CD14-positive monocyte (primary cell): Measurements from ENCODE around the gene RCC1. TPM values are rescaled to one million over a fixed set of nuclear protein-coding genes. Genes with fewer than 3 reads are reported as not detected.
"Not testable (repeated sequence)": the region's sequence is repeated elsewhere in the genome, so short reads cannot be mapped to it uniquely, and the experiment has no call there.

ENCODE experiments used
- DNase-seq, 3 donors: peaks; one replicate each; pipeline ENCODE4 v3.0.0-alpha.2; 2011 to 2022
- H2AFZ ChIP-seq: 2 replicates; pipeline ENCODE4 v1.6.0; 2012; ENCODE audit warnings: mild to moderate bottlenecking, low read depth, low read length, inconsistent platforms; ENCODE audit not compliant: insufficient read depth, poor library complexity, severe bottlenecking
- H3K27ac ChIP-seq, 2 donors: 1 replicate in 1 of 2; 2 replicates in 1 of 2; pipeline ENCODE4 v1.5.1; 2012 to 2013; ENCODE audit warnings: low read length in 2 of 2, control low read depth in 1 of 2, inconsistent platforms in 1 of 2, low read depth in 1 of 2, mild to moderate bottlenecking in 1 of 2
- H3K27me3 ChIP-seq, 2 donors: one replicate each; pipeline versions ENCODE4 v1.6.0 to v1.6.1; 2011 to 2013; ENCODE audit warnings: low read length in 2 of 2; ENCODE audit not compliant: control insufficient read depth in 2 of 2, insufficient read depth in 2 of 2
- H3K36me3 ChIP-seq, 2 donors: replicated peaks in 1 of 2; 1 replicate in 1 of 2; 2 replicates in 1 of 2; pipeline versions ENCODE4 v1.5.1 to v1.6.1; 2012 to 2013; ENCODE audit warnings: low read length in 2 of 2, control low read depth in 1 of 2, inconsistent platforms in 1 of 2, mild to moderate bottlenecking in 1 of 2; ENCODE audit not compliant: insufficient read depth in 2 of 2, control insufficient read depth in 1 of 2
- H3K4me1 ChIP-seq, 2 donors: 1 replicate in 1 of 2; 2 replicates in 1 of 2; pipeline versions ENCODE4 v1.5.1 to v1.6.1; 2012 to 2013; ENCODE audit warnings: low read length in 2 of 2, control low read depth in 1 of 2, inconsistent platforms in 1 of 2, mild to moderate bottlenecking in 1 of 2, moderate library complexity in 1 of 2; ENCODE audit not compliant: insufficient read depth in 2 of 2, control insufficient read depth in 1 of 2
- H3K4me2 ChIP-seq: replicated peaks from 2 replicates; pipeline ENCODE3; 2012; ENCODE audit warnings: low read length, moderate library complexity, mild to moderate bottlenecking; ENCODE audit not compliant: poor library complexity, severe bottlenecking; ENCODE audit errors: extremely low read depth
- H3K4me3 ChIP-seq, 3 experiments: fragments of 200-600 bp in 1 of 3; sonication (generic) in 1 of 3; replicated peaks in 1 of 3; 1 replicate in 2 of 3; 2 replicates in 1 of 3; pipeline ENCODE4 v1.5.1; 2011 to 2013; ENCODE audit warnings: low read length in 3 of 3, mild to moderate bottlenecking in 3 of 3, control low read depth in 2 of 3, low read depth in 2 of 3, inconsistent platforms in 1 of 3, moderate library complexity in 1 of 3
- H3K79me2 ChIP-seq: 2 replicates; pipeline ENCODE4 v1.6.0; 2012; ENCODE audit warnings: mild to moderate bottlenecking, control low read depth, inconsistent platforms, low read length, moderate library complexity; ENCODE audit not compliant: insufficient read depth
- H3K9ac ChIP-seq: 2 replicates; pipeline ENCODE4 v1.6.0; 2017; ENCODE audit warnings: low read length, mild to moderate bottlenecking; ENCODE audit not compliant: insufficient read depth, poor library complexity, severe bottlenecking
- H3K9me3 ChIP-seq, 2 donors: replicated peaks in 1 of 2; 1 replicate in 1 of 2; 2 replicates in 1 of 2; pipeline versions ENCODE4 v1.5.1 to v1.6.1; 2012 to 2013; ENCODE audit warnings: low read length in 2 of 2, control low read depth in 1 of 2; ENCODE audit not compliant: control insufficient read depth in 1 of 2, insufficient read depth in 1 of 2
- H4K20me1 ChIP-seq: 2 replicates; pipeline ENCODE4 v1.6.0; 2012; ENCODE audit warnings: mild to moderate bottlenecking, low read length, control low read depth, moderate library complexity; ENCODE audit not compliant: insufficient read depth
- H3K27ac Mint-ChIP-seq, 7 donors: one replicate each; pipeline ENCODE4 v1.8.0; 2020; ENCODE audit warnings: mild to moderate bottlenecking in 7 of 7, mixed read lengths in 7 of 7, moderate library complexity in 6 of 7, inconsistent platforms in 2 of 7
- H3K27me3 Mint-ChIP-seq, 3 donors: one replicate each; pipeline ENCODE4 v1.8.0; 2021 to 2022; ENCODE audit warnings: low read depth in 3 of 3, mild to moderate bottlenecking in 3 of 3, mixed read lengths in 3 of 3, moderate library complexity in 3 of 3, inconsistent platforms in 1 of 3
- H3K36me3 Mint-ChIP-seq, 2 donors: one replicate each; pipeline ENCODE4 v1.8.0; 2020; ENCODE audit warnings: mixed read lengths in 2 of 2, inconsistent platforms in 1 of 2, mild to moderate bottlenecking in 1 of 2
- H3K4me1 Mint-ChIP-seq: one replicate; pipeline ENCODE4 v1.8.0; 2020; ENCODE audit warnings: mild to moderate bottlenecking, mixed read lengths
- H3K4me3 Mint-ChIP-seq, 2 donors: one replicate each; pipeline ENCODE4 v1.8.0; 2020; ENCODE audit warnings: mild to moderate bottlenecking in 2 of 2, mixed read lengths in 2 of 2, moderate library complexity in 1 of 2
- H3K9me3 Mint-ChIP-seq, 7 donors: one replicate each; pipeline ENCODE4 v1.8.0; 2020 to 2022; ENCODE audit warnings: mixed read lengths in 7 of 7, mild to moderate bottlenecking in 6 of 7, moderate library complexity in 6 of 7, inconsistent platforms in 2 of 7
- CTCF ChIP-seq: fragments of 200-600 bp; IDR thresholded peaks from one replicate; pipeline ENCODE4 v1.8.0; 2022; ENCODE audit warnings: antibody characterized with exemption, mild to moderate bottlenecking
- whole genome bisulfite sequencing: methylation state at CpG from one replicate; pipeline ENCODE4 v1.1.5; 2013; ENCODE audit warnings: missing lambda C conversion rate; ENCODE audit not compliant: insufficient coverage; 5-methylcytosine and 5-hydroxymethylcytosine counted together
- intact Hi-C, 2 donors: fragments of 100-400 bp; cut with micrococcal nuclease; formaldehyde crosslinking; loops; one replicate each; pipeline versions ENCODE4 v1.15.0 to v1.15.1; 2023
- polyA plus RNA-seq, 3 donors: library from polyadenylated mRNA; depleted of rRNA in 1 of 3; unstranded in 2 of 3; stranded (reverse) in 1 of 3; fragments of 300-500 nt in 2 of 3; fragments of >200 nt in 1 of 3; fragmentation: Illumina TruSeq in 2 of 3; gene quantifications; 1 replicate in 2 of 3; 2 replicates in 1 of 3; pipeline ENCODE4 v1.2.3, GENCODE V29; 2012 to 2021

RCC1 gene
- polyA plus RNA-seq, 3 donors, result 8.7 to 10.6 (median 10.1) TPM

GRCh38 chr1:28566931-28567330, 61.1 kb downstream of the RCC1 start:
- Mint-ChIP-seq H3K4me3 (no peak overlapping the region), H3K27ac (peak overlapping the region in 1 of 7 donors; percentile 2), H3K27me3 (no peaks in the 10 kb centered on the region), H3K9me3 (no peaks in the 10 kb centered on the region), H3K4me1 (no peaks in the 10 kb centered on the region), H3K36me3 (peaks cover 54 to 95% of the 10 kb centered on the region in 2 donors)
- Histone ChIP-seq H3K4me2 (no peak overlapping the region), H3K27me3 (no peaks in the 10 kb centered on the region), H3K27ac (no peak overlapping the region), H2AFZ (no peak overlapping the region), H3K9me3 (no peaks in the 10 kb centered on the region), H3K79me2 (no peaks in the 10 kb centered on the region), H3K9ac (no peak overlapping the region), H4K20me1 (no peaks in the 10 kb centered on the region), H3K36me3 (peaks cover 68 to 95% of the 10 kb centered on the region in 2 donors), H3K4me1 (no peaks in the 10 kb centered on the region), H3K4me3 (no peak overlapping the region)
- WGBS, result 100% methylated on average over 1 of the region's 2 CpGs
- no peak for TF ChIP-seq CTCF
- DNase-seq, result no peak
- intact Hi-C loops, result no loop called here

GRCh38 chr1:28571911-28572310, 66.1 kb downstream of the RCC1 start:
- Histone ChIP-seq H4K20me1 (no peaks in the 10 kb centered on the region), H3K9ac (no peak overlapping the region), H3K4me2 (no peak overlapping the region), H3K4me3 (no peak overlapping the region), H3K4me1 (no peaks in the 10 kb centered on the region), H3K79me2 (no peaks in the 10 kb centered on the region), H3K36me3 (peaks cover 47 to 75% of the 10 kb centered on the region in 2 donors), H3K27me3 (no peaks in the 10 kb centered on the region), H2AFZ (no peak overlapping the region), H3K9me3 (no peaks in the 10 kb centered on the region), H3K27ac (no peak overlapping the region)
- Mint-ChIP-seq H3K36me3 (peaks cover 46 to 91% of the 10 kb centered on the region in 2 donors), H3K4me1 (peaks cover under 1% of the 10 kb centered on the region), H3K27ac (peak overlapping the region in 1 of 7 donors; percentile 54), H3K9me3 (no peaks in the 10 kb centered on the region), H3K4me3 (no peak overlapping the region), H3K27me3 (no peaks in the 10 kb centered on the region)
- intact Hi-C loops, result no loop called here
- TF ChIP-seq CTCF, result no peak
- 94% methylated on average over 2 of the region's 4 CpGs for WGBS
- DNase-seq, result no peak

- H3K4me3 ChIP-seq, H3K9me3 ChIP-seq, H3K9me3 Mint-ChIP-seq, H3K79me2 ChIP-seq, H3K27me3 ChIP-seq, H3K27me3 Mint-ChIP-seq, H2AFZ ChIP-seq, H3K9ac ChIP-seq, H3K4me3 Mint-ChIP-seq, H3K4me2 ChIP-seq, intact Hi-C loops, H4K20me1 ChIP-seq, H3K4me1 ChIP-seq, H3K27ac ChIP-seq, DNase-seq: not testable (repeated sequence)
- H3K36me3 ChIP-seq, result peaks cover 42 to 75% of the 10 kb centered on the region in 2 donors
- H3K36me3 Mint-ChIP-seq, result peaks cover 43 to 87% of the 10 kb centered on the region in 2 donors
- H3K27ac Mint-ChIP-seq, result peak overlapping the region in 4 of 7 donors; percentile 49 to 81 (median 67)
- WGBS, result 74% methylated on average over 5 of the region's 12 CpGs
- peaks cover 11% of the 10 kb centered on the region for H3K4me1 Mint-ChIP-seq
Measured at GRCh38 chr1:28572891-28573290, 67.0 kb downstream of the RCC1 start.
